GM18517 (cell line): Measurements from ENCODE around the gene EPS8.
A peak's percentile ranks its signal among the peaks of the same experiment; 100 is the strongest.

Experiments used
- ATAC-seq: cut with Tn5 transposase; IDR thresholded peaks from one replicate; pipeline ENCODE4 v1.9.1; 2021; ENCODE audit warnings: mild to moderate bottlenecking, moderate library complexity; ENCODE audit not compliant: unreplicated experiment

The EPS8 gene

GRCh38 chr12:15613981-15614380 is 175.2 kb downstream of the EPS8 start:
- no peak for ATAC-seq

- no peak for ATAC-seq
These were observed 180.2 kb downstream of the EPS8 start for GRCh38 chr12:15608941-15609340.

DNA sequence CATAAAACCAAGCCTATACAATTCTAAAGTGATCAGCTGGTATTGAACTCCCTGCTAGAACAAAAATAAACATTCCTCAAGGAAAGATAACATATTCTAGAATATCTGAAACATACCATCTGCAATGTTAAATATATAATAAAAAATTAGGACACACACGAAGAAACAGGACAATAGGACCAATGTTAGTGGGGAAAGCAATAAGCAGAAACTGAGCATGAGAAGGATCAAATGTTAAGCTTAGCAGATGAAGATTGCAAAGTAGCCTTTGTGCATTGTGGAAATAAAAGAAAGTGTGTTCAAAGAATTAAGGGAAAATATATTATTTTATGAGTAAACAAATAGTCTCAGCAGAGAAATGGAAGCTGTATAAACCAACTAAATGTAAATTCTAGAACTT is 180.8 kb downstream of the EPS8 start:
- no peak for ATAC-seq

- no peak for ATAC-seq
These were observed 183.2 kb downstream of the EPS8 start for GRCh38 chr12:15605881-15606590.

DNA sequence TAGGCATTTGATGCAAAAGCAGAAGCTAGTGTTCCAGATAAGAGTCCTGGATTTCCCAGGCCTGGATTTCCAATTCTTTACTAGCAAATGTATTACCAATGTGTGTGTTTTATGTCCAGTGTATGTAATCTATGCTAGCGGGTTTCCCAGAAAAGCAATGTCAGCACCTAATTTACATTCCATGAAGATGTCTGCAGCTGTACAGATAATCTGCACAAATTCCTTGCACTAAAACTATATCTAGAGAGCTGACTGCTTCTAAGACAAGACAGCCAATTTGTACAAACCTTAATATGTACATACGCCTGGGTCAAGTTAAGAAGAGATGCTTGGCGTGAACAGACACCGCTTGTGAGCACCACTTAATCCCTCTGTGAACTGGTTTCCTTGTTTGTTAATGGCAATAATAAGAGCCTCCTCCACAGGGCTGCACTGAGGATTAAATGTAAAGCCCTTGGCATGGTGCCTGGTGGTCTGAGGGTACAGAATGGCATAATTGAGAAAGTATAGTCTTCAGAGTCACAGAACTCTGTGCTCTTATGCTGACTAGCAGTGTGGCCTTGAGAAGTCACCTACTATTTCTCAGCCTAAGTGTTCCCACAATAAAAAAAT is 185.6 kb downstream of the EPS8 start:
- no peak for ATAC-seq

- ATAC-seq: no peak
These were observed 187.0 kb downstream of the EPS8 start for GRCh38 chr12:15602051-15602672.

DNA sequence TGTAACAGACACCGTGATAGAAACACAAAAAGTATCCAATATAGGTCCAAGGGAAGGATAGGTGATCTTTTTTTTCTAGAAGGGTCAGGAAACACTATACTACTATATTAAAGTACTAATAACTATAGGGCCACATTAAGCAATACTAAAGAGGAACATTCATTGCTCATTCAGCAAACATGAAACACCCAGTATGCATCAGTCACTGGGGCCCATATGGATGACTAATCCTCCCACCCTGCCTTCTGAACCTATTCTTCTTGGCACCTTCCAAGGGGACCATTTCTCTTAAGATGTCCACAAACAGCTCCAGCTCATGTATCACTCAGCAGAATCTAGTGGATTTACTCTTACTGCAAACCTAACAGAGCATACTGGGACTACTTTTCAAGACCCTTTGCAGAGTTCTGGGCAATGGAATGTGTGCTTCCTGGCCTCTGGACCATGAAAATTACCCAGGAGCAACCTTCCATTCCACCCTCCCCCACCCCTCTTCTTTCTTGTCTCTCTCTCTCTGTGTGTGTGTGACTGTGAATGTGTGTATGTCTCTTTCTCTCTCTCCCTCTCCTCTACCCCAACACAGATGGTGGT is 187.9 kb downstream of the EPS8 start:
- no peak for ATAC-seq

DNA sequence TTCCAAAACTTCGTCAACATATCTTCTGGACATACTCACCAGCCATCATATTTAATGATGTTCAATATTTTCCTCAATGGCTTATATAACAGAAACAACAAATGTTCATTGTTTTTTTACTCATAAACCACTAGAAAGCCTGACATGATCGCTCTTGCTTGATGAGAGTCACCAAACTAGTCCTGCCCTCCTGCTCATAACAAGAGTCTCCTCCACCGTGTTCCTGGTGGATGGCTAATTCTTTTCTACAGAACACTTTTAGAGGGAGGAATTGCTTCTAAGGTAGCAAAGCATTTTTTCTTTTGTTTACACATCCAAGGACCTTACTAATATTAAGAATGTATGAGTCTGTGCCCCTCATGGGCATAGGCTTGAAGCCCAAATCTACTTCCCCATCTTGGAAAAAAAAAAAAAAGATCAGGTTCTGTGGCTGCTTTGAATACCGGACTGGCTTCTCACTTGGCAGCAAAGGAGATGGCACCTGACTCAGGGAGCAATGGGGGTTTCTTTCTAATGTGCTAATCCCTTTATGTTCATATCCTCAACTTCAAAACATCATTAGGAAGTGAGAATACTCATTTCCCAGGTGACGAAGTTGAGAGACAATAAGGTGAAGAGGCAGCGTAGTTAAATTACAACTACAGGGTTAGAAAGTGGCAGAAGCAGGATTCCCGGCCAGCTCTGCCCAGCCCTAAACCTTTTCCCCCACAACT is 188.8 kb downstream of the EPS8 start:
- no peak for ATAC-seq

- ATAC-seq: no peak
These were observed 189.7 kb downstream of the EPS8 start for GRCh38 chr12:15599266-15600037.

GRCh38 chr12:15597125-15597830 is 191.9 kb downstream of the EPS8 start:
- ATAC-seq: no peak

GRCh38 chr12:15596174-15596573 is 193.0 kb downstream of the EPS8 start:
- no peak for ATAC-seq

- no peak for ATAC-seq
These were observed 196.3 kb downstream of the EPS8 start for GRCh38 chr12:15592934-15593333.

DNA sequence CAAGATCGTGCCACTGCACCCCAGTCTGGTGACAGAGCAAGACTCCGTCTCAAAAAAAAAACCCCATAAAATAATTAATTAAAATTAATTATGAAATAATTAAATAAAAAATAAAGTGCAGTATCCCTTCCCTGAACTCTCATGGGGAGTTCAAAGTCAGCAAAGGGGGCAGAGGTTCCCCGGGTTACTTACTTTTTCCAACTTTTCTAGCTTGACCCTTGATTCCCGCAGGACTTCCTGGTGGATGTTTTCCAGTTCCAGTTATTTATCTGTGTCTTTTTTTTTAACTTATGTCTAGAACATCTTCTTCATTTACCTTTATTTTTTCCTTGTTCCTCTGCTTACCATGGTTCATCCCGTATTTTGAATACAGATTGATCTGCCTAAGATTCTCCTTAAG is 197.4 kb downstream of the EPS8 start:
- ATAC-seq: no peak

DNA sequence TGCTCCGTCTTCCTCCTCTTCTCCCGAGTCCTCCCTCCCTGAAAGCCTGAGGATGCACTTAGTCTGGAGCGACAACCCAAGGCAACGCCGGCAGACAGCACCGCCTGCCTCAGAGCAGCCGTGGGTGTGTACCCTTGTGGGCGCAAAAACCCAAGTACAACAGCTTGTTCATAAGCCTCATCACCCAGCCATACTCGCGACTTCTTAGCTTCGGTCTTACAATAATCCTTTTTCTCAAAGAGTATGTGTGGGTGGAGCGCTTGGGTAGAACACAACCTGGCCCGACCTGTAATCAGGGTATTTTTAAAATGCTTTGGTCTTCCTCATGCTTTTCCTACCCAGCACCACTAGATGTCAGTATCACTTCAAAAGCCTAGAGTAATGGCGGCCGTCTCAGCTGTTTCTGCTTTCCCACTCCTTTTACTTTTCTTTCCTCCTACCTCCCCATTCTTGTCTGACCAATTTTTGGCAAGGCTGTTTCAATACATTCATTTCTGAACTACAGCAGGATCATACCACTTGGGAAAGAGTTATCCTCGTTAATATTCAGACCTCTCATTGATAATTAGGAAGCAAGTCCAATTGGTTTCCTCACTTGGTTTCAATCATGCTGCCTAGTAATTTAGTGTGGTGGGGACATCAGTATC is 198.9 kb downstream of the EPS8 start:
- peak; percentile 94 for ATAC-seq

- no peak for ATAC-seq
These were observed 199.7 kb downstream of the EPS8 start for GRCh38 chr12:15589328-15590032.

DNA sequence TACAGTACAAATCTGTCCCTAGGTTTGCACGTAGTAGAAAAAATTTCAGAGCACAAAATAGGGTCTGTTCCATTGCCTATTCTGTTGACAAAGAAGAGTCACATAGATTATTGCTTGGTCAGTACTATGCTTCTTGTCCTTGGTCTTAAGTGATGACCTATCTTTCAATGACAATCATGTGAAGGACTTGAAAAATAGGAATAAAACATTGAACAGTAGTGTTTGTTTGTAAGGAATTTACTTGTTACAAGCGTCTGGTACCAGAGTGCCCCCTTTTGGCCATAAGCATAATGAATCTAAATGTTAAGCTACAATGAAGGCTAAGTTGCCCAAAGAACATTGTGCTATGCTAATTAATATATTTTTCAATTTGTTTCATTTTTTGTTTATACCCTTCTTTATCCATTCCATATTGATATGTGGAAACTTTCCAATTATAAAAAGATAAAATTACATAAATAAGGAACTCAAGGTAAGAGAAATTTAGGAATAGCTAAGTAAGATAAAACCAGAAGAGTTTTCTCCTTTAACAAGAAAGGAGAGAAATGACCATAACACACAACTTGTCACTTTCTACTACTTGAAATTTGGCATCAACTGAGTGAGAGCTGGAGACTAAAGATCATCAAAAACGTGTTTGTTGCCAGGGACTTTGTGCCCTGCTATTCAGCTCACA is 204.7 kb downstream of the EPS8 start:
- ATAC-seq: no peak

GRCh38 chr12:15583804-15584203 is 205.4 kb downstream of the EPS8 start:
- ATAC-seq: no peak

- no peak for ATAC-seq
These were observed 208.2 kb downstream of the EPS8 start for GRCh38 chr12:15581006-15581405.
